COR-L47 (cell line): ENCODE measurements around the gene ACOT7.

Experiments used
- DNase-seq: peaks from one replicate; lab custom pipeline; 2025; lab: John Stamatoyannopoulos, UW

Gene ACOT7

DNA sequence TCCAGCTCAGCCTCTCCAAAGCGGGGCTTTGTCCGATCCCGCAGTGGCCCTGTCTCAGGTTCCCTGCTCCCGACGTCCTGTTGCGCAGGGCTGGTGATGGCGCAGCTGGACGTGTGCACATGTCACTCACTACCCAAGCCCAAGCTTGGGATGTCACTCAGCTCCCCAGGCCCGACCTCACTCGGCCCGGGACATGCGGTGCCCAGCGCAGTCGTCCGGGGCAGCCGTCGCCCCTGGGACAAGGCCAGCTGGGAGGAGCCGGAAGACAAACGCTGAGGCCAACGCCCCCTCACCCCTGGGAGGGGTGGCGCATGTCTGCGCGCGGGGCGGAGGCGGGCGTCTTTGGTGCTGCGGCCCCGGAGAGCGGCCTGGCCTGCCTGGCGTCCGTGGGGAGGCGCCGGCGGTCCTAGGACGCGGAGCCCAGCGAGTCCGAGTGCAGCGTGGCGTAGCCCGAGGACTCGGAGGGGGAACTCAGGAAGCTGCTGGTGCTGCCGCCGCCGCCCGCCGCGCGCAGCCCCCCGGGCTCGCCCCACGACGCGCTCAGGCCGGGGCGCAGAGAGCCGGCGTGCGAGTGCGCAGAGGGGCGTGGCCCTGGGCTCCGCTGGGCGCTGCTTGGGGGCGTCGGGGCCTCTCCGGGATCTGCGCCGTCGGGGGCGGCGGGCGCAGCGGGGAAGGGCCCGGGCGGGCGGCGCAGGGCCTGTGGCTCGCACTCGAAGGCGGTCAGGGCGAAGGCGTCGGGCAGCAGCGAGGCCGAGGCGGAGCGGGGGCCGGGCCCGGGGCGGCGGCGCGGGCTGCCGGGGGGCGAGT is 144.4 kb downstream of the ACOT7 start:
- DNase-seq = no peak

DNA sequence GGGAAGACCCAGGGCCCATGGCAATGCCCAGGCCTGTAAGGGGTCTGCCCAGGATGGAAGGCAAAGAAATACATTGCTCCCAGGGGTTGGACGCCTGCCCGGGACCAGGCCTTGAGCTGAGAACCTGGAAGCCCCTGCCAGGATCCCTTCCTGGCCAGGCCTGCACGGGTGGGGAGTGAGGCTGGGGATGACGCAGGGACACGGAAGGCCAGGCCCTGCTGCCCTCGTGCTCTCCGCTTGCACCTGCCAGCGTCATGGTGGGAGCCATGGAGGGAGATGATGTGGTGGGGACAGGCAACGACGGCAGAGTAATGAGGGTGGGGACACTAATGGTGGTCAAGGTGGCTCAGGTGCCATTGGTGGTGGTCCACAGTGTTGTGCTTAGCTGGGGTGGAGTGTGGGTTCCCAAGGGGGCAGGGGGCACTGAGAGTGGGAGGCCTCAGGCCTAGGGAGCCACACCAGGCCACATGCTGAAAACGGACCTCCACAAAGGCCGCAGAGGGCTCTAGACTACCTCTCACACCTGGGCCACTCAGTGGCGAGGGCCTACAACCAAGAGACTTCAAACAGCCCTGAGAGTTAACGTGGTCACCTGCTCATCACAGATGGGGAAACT is 145.3 kb downstream of the ACOT7 start:
- DNase-seq = no peak

- no peak for DNase-seq
Observed at GRCh38 chr1:6247651-6248050, 145.9 kb downstream of the ACOT7 start.

DNA sequence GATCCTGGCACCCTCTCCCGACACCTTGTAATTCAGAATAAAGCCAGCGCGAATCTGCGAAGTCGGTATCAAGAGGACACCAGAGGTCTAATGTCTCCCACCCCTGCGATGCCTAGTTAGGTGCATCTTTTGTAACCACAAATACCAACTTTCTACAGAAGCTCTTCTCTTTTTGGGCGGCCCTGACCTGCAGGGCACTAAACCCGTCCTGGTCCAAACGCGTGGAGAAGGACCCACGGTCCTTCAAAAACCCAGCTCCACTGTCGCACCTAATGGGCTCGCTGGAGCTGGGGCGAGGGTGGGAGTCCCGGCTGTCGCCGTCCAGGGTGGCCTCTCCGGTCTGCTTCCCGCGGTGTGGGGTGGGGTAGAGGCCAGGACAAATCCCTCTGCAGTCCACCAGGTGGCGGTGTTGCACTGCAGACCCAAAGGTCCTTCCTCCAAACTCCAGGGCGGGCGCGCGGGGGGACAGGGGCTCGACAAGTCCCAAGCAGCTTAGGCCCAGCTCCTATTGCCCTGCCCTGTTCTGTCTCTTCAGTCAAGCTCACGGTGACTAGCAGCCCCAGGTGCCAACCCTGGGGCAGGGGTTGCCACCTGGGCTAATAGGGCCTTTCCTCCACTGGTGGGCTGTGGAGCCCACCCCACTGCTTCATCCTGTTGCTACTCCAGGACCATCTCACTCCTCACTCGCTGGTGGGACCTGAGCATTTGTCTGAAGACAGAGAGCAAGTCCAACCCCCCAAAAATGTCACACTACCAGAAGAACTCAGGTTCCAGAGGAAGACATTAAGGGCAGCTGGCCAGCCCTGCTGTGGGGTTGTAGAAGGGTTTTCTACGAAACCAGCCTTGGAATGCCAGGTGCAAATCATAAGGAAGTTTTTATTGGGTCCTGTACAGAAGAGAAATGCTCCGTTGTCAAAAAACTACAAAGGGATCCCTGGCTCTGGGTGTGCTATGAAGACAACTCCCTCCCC is 146.8 kb downstream of the ACOT7 start:
- DNase-seq = peak; percentile 77

DNA sequence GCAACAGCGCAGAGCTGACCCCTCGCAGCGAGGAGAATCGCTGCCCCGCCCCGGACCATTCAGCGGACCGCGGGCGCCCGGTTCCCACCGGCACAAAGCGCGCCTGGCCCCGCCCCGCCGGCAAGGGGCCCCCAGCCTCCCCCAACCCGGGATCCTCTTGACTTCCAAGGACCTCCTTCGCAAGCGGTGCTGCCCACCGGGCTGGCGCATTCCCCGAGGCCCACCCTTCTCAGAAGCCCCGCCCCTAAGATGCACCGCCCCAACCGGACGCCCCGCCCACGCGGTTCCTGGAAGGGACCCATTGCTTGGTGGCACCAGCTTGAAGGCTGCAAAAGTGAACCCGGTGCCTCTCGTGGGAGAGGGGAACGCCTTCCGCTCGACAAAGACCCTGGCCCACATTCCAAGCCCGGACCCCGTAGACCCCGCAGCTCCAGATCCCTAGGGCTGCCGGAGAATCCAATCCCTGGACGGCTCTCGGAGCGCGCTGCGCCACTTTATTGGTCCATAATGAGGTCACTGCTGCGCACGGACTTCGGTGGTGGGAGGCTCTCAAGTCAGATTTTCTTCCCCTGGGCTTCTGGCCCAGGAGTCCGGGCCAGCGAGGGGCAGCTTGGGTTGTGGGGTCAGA is 147.6 kb downstream of the ACOT7 start:
- DNase-seq = peak; percentile 74

DNA sequence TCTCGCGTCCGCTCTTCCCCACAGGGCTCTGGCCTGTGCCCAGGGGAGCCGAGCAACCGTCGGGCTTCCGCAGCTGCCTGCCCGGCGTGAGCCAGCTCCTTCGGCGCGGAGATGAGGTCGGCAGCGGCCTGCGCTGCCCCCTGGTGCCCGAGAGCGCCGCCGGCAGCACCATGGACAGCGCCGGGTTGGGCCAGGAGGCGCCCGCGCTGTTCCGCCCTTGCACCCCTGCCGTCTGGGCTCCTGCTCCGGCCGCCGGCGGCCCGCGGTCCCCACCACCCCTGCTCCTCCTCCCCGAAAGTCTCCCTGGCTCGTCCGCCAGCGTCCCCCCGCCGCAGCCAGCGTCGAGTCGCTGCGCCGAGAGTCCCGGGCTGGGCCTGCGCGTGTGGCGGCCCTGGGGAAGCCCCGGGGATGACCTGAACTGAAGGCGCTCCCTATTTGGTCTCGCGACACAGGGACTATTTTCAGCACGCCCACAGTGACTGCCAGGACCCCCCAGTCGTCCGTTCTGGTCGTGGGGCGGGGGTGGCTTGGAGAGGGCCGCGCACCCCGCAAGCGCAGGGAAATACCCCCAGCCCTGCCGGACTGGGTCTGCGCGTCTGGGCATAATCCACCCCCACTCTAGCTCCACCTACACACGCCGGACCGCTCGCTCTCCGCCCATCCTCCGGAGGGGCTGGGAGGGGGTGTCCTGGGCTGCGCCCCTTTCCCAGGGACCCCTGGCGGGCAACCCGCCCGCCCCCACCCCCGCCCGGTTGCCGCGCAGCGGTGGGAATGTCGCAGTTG is 148.3 kb downstream of the ACOT7 start:
- DNase-seq = peak; percentile 90

- peak; percentile 52 for DNase-seq
Observed at GRCh38 chr1:6244401-6245049, 149.0 kb downstream of the ACOT7 start.

DNA sequence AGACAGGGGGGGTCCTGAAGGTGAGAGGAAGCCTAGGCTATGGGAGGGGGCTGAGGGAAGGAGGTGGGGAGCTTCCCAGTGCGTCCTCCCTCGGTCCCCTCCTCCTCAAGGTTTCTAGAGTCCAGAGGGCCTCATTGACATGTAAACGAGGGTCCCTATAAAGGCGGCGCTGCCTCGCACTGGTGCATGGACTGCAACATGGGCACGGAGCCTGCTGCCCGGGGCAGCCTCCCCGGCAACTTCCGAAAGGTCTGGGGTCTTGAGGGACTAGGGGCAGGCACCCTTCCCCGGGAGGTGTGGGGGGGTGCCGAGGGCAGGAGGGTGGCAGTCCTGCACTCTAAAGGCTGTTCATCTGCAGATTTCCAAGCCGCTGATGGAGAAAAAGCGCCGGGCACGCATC is 149.6 kb downstream of the ACOT7 start, which contains the start of gene HES3:
TSS of gene HES3 (plus strand) at position 187 of the 400 bp plus-strand sequence. CDS start at position 374, 187 bp downstream.
- DNase-seq = no peak

DNA sequence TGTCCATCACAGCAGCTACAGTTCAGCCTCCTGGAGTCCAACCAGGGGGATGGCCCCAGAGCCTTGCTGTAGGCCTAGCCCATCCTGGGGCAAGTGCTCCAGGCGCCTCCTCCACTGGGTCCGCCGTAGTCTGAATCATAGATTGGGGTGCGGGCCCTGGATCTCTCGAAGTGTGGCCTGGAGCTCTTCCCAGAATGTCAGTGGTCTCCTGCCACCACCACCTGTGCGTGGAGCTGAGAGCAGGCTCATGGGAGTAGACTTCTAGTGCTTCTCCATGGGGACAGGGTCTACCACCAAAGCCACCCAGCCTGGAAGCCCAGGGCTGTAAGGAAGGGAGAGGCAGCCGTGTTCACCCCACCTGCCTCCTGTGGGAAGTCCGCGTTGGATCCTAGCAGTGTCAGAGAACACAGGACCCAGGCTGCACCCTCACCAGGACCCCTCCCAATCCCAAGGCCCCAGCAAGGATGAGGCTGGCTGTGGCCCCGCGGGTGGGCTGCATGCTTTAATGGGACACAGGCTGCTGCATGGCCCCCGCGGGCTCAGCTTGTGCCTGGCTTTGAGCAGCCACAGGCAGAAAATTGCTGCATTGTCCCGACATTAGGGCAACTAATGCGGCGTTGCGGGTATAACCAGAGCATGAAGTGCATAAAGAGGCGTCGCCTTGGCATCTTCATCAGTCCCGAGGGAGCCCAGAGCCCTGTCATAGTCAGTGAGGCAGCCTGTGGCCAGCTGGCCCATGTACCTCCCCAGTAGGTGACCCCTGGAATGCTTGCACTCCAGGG is 150.3 kb downstream of the ACOT7 start:
- no peak for DNase-seq

- no peak for DNase-seq
Observed at GRCh38 chr1:6241887-6242740, 151.5 kb downstream of the ACOT7 start.

GRCh38 chr1:6241107-6241886 is 152.3 kb downstream of the ACOT7 start:
- DNase-seq = no peak

GRCh38 chr1:6239950-6240768 is 153.4 kb downstream of the ACOT7 start:
- DNase-seq = no peak

- DNase-seq = no peak
Observed at GRCh38 chr1:6239213-6239752, 154.3 kb downstream of the ACOT7 start.

DNA sequence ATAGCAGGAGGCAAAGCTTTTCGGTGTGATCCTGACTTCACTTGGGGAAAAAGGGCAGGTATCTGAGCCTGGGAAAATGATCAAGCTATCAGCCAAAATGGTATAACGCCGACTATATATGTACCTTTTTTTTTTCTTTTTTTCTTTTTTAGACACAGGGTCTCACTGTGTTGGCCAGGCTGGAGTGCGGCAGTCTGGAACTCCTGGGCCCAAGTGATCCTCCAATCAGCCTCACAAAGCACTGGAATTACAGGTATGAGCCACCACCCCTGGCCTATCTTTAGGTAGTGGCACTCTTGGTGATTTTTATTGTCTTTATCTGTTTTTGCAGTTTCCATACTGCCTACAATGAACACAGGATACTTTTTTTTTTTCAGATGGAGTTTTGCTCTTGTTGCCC is 156.5 kb downstream of the ACOT7 start:
- no peak for DNase-seq

DNA sequence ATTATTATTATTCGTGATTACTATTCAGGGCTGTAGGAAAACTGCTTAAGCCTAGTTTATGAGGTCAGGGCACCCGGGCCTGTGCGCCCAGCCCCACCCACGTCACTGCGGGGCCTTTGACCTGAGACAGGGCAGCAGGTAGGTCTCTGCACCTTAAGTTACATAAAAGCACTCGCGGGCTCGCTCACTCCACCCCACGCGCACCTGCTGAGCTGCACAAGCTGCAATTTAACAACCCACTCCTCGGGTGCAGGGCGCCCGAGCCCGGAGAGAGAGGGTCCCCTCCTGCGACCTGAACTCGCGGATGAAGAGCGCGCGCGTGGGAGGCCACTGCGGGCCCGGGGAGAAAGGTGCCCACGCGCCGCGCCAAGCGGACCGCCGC is 158.3 kb downstream of the ACOT7 start:
- DNase-seq = no peak

DNA sequence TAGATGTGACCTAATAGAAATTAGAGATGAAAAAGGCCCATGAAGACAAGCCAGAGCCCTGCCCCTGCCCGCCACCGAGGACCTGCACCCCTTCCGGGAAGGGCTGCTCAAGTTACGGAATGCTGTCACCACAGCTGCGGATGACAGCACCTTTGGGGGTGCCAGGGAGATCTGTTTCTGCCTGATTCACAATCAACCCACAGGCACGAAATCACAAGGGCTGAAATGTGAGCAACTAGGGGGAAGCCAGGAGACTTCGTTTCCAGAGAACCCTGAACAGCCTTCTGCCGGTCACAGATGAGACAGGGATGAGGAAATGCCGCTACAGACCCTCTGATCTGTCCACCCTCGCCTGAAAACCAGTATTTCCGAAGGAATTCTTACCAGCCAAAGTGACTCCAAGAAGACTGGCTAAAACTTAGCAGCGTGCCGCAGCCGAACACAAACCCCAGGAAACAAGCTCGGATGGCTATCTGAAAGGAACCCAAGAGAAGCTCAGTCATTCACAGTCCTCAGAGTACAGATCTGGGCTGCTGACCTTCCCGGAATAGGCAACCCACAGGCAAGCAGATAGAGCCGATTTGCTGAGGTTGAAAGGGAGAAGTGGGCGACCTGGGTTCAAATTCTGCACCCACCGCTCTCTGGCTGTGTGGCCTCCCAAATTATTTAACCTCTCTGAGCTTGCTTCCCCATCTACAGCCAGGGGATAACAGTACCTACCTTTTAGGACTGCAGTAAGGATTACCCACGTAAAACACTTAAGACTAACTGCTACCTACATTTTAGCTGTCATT is 158.9 kb downstream of the ACOT7 start:
- DNase-seq = no peak
